GM18508 (cell line): ENCODE measurements around the gene NUDT3.
"Not testable (repeated sequence)": the region's sequence is repeated elsewhere in the genome, so short reads cannot be mapped to it uniquely, and the experiment has no call there.

Source experiments
- ATAC-seq: cut with Tn5 transposase; IDR thresholded peaks from one replicate; pipeline ENCODE4 v1.9.1; 2021; ENCODE audit warnings: moderate number of reproducible peaks; ENCODE audit not compliant: insufficient read depth, unreplicated experiment

The NUDT3 gene

GRCh38 chr6:34393966-34394305, 1.5 kb upstream of the NUDT3 start:
- ATAC-seq, result no peak

DNA sequence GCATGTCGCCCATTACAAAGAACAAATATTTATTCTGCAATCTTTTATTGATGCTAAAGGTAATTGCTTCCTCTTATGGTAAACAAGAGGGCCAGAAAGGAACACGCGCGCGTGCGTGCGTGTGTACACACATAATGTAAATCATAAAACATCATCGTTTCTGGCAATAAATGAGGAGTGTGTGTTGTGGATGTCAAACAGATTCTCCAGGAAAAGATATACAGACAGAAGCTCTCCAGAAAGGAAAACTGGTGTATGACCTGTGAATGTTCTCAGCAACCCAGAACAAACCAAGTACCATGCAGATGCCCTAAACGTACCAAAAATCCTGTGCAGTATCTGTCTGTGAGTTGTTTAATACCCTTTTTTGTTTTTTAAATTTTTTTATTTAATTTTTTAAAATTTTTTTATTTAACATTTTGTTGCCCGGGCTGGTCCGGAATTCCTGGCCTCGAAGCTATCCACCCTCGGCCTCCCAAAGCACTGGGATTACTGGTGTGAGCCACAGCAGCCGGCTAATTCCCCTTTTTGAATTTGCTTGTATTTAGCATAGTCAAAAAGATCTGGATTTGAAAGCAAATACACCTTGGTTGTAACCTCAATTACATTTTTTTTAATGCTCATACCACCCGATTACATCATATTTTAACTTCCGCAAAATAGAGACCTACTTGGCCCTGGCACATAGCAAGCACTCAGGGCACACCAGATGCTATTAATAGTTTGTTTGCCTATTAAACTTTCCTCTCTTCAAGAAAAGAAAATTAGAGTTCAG, 909 bp upstream of the NUDT3 start:
- no peak for ATAC-seq

DNA sequence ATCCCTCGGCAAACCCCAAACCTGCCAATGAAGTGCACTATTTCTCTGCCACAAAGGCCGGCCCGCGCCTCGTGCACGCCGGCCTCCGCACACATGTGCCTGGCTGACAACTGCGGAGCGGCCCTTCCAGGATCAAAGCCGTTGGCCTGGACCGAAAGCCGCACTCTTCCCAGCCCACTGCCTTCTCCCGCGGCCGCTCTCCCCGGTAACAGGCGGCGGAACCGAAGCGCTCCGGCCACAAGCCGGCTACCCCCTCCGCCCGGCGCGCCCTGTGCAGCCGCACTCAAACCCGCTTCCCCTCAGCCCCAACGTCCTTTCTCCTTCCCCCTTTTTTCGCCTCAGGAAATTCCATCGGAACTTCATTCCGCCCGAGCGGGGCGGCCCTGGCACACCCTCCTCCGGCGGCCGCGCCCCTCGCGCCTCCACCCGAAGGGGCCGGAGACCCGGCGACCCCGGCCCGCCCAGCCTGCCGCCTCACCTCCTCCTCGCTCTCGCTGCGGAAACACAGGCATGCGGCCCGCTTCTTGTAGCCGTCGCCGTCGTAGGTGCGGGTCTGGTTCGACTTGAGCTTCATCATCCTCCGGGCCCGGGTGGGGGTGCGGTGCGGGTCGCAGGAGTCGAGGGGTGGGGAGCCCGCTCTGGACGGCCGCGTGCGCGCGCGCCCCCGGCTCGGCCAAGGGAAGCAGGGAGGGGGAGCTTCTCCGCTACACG, 528 bp downstream of the NUDT3 start:
- ATAC-seq, result no peak

DNA sequence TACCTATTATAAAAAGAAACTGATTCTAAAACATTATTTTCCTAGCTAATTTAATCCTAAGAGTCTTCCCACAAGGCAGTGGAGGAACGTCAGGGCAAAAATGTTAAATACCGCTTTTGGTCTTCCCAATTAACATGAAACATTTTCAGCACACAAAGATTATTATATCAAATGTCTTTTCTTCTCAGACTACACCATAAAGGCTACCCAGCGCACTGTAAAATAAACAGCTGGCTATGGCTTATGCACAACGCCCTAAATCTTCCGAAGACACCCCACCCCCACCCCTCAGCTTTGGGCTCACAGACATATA, 1.0 kb downstream of the NUDT3 start:
- no peak for ATAC-seq

DNA sequence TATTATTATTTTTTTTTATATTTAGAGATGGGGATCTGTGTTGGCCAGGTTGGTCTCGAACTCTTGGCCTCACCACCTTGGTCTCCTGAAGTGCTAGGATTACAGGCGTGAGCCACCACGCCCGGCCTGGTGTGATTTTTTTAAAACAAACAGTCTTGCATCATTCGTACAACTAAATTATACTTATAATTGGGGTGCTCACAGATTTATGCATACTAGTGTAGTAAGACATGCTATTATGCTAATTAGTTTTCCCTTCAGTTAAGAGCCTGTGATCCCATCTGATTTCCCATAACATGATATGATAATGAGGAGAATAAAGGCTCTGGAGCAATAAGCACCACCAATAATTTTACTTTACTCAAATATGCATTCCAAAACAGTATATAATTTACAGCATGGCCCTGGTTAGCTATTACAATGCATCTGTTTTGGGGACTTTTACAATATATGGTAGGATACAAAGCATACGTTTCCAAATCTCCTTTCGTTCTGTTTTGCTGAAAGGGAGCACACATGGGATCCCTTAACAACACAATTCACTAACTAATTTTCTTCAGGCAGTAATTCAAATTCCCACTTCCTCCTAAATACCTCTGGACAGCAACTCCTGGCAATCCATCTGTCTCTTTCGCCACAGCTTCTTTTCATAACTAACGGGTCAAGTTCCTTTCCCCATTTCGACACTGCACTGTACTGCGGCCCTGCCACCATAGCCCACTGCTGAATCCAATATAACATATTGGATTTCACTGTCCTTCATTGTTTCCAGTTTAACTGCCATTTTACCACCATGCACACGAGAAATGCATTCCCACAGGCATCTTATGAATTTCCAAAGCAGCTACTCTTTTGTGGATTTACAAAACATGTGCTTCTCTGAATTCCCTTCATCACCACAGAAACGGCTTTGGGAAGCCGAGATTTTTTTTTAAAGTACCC, 1.7 kb downstream of the NUDT3 start:
- no peak for ATAC-seq

DNA sequence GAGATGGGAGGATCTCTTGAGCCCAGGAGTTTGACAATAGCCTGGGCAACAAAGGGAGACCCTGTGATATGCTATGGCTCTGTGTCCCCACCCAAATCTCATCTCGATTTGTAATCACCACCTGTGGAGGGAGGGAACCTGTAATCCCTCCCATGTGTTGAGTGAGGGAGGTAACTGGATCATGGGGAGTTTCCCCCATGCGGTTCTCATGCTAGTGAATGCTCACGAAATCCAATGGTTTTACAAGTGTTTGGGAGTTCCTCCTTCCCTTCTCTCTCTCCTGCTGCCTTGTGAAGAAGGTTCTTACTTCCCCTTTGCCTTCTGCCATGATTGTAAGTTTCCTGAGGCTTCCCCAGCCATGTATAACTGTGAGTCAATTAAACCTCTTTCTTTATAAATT, 3.4 kb downstream of the NUDT3 start:
- ATAC-seq, result no peak

DNA sequence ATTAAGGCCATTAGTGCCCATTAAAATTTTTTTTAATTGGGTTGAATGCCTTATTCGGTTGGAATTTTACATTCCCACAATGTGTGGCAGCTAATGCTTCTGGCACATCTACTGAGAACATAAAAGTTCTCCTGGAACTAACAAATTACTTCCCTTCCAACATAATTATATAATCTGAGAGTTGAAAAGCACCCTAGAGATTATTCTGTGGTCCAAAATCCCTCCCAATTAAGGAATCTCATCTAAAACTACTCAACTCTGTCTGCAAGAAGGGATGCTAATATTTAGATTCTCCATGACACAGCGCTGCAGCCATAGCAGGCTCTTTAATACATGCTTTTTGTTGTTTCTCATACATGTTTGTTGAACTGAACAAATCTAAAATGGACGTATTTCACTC, 4.0 kb downstream of the NUDT3 start:
- ATAC-seq, result no peak

DNA sequence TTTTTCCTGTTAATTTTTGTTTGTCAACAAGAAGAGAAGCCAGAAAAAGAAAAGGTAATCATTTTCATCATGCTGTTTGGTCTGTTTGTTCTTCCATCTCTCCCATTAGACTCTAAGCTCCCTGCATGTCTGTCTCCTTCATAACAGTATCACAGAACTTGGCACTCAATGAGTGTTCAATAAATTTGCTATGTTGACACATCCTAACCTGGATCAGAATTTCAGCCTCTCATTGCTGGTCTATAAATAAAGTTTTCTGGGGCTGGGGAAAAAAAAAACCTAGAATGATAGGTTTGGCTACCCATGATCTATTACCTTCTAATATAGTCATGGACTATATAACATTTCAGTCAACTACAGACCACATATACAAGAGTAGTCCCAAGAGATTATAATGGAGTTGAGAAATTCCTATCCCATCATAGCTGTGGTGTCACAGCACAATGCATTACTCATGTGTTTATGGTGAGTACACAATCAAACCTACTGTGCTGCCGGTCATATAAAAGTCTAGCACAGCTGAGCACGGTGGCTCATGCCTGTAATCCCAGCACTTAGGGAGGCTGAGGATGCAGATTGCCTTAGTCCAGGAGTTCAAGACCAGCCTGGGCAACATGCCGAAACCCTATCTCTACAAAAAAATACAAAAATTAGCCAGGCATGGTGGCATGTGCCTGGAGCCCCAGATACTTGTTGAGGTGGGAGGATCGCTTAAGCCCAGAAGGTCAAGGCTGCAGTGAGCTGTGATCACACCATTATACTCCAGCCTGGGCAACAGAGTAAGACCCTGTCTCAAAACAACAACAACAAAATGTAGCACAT, 5.9 kb downstream of the NUDT3 start:
- ATAC-seq, result no peak

GRCh38 chr6:34385793-34386195, 6.7 kb downstream of the NUDT3 start:
- no peak for ATAC-seq

- no peak for ATAC-seq
Measured at GRCh38 chr6:34384321-34385153, 7.9 kb downstream of the NUDT3 start.

GRCh38 chr6:34383656-34384320, 8.7 kb downstream of the NUDT3 start:
- ATAC-seq, result no peak

DNA sequence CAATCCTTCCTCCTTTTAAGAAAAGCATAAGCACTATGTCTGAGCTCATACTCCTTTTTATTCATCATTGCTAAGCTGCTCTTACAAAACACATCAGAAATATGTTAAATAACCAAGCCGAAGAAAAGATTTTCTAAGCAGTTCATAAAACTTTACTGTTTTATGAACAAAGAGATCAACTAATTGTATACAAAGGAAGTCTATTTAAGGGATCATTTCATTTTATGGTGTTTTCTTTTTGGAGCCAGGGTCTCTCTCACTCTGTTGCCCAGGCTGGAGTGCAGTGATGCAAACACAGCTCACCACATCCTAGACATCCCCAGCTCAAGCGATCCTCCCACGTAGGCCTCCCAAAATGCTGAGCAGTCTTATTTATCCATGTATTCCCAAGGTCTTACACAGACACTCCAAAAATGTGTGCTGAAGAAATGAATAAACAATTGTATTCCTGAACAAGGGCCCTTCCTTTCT, 9.3 kb downstream of the NUDT3 start:
- no peak for ATAC-seq

DNA sequence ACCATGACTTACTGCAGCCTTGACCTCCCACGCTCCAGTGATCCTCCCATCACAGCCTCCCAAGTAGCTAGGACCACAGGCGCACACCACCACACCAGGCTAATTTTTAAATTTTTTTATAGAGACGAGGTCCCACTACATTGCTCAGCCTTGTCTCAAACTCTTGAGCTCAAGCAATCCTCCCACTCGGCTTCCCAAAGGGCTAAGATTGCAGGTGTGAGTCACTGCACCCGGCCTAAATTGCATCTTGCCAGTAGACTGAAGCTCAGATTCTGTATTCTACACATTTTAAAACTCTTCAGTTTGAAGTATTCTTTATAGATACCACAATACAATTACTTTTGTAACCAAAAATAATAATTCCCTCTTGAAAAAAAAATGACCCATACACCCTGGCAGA, 11.4 kb downstream of the NUDT3 start:
- ATAC-seq, result no peak

DNA sequence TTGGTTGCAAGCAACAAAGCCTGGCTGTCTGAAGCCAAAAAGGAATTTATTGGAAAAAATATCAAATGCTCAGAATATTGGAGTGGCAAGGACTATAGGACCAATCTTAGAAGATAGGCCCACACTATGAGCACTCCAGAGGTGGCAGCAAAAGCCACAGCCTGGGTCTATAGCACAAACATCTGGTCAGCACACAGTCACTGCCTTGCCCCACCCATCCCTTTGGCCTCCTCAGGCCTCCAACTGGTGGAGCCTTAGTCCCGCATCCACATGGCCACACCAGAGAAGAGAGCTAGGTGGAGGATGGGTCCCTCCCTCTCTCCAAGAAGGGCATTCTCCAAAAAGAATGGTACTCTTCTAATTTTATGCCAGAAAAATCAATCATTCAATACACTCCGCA, 14.0 kb downstream of the NUDT3 start:
- no peak for ATAC-seq

- ATAC-seq, result no peak
Measured at GRCh38 chr6:34377984-34378383, 14.5 kb downstream of the NUDT3 start.

- ATAC-seq, result not testable (repeated sequence)
Measured at GRCh38 chr6:34377571-34377970, 14.9 kb downstream of the NUDT3 start.

- ATAC-seq, result no peak
Measured at GRCh38 chr6:34375833-34376232, 16.6 kb downstream of the NUDT3 start.

- ATAC-seq, result no peak
Measured at GRCh38 chr6:34374508-34374907, 18.0 kb downstream of the NUDT3 start.

DNA sequence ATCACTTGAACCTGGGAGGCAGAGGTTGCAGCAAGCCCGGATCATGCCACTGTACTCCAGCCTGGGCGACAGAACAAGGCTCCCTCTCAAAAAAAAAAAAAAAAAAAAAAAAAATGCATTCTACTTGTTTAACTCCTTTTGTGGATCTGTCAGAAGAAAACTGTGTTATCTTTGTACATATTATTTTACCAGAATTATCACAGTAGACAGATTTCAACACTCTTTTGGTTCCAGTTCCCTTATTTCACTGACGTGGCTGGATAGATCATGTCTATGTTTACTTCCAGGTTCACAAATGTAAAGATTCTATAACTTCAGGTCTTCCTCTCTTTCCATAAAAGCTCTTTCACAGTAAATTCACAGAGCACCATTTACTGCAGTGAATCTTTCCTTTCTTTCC, 18.4 kb downstream of the NUDT3 start:
- no peak for ATAC-seq
